ENCODE measurements around the gene CCDC169. TPM values are rescaled to one million over a fixed set of nuclear protein-coding genes. Genes with fewer than 3 reads are reported as not detected.

CCDC169 gene
- total and polyA plus RNA-seq, 2 donors (not counting 3 experiments of a cell fraction or from before 2014, with no cell fraction given) = 1.2 to 2.5 TPM

- no TSS peak for BruUV-seq (replicated peaks)
- no peak for FAIRE-seq
- dilution Hi-C loops (cut with MboI; ENCODE audit: extremely low pct_ligation_motif_present, low sequenced_read_pairs) = no loop called here
Measured at GRCh38 chr13:36231236-36231635, 66.4 kb downstream of the CCDC169 start.

More at GRCh38 chr13:36231236-36231635, 66.4 kb downstream of the CCDC169 start:
- Histone ChIP-seq H3K4me1 (ENCODE audit: control insufficient read depth, extremely low read depth, insufficient read depth, low read length) (no peaks in the 10 kb centered on the region), H3K27me3 (ENCODE audit: control insufficient read depth in 2 of 2, insufficient read depth in 2 of 2, low read length in 2 of 2) (no peaks in the 10 kb centered on the region), H3K9me3 (replicated peaks; ENCODE audit: control insufficient read depth, insufficient read depth, low read length) (no peaks in the 10 kb centered on the region), H3K27ac (ENCODE audit: insufficient read depth, low read depth, low read length) (no peak overlapping the region), H3K4me3 (replicated peaks in 1 of 3; ENCODE audit: insufficient read depth in 1 of 3, low read depth in 1 of 3, low read length in 3 of 3) (no peak overlapping the region), H4K20me1 (replicated peaks; ENCODE audit: control insufficient read depth, extremely low read depth, insufficient read depth, low read length) (no peaks in the 10 kb centered on the region), H3K9me1 (replicated peaks; ENCODE audit: control insufficient read depth, extremely low read depth, insufficient read depth, low read length) (no peaks in the 10 kb centered on the region), H3K36me3 (ENCODE audit: control insufficient read depth in 2 of 2, extremely low read depth in 1 of 2, insufficient read depth in 2 of 2, low read length in 2 of 2) (no peaks in the 10 kb centered on the region), H2AFZ (ENCODE audit: low read depth, low read length) (no peak overlapping the region), H3K9ac (replicated peaks; ENCODE audit: extremely low read depth, insufficient read depth, low read length) (no peak overlapping the region), H3K4me2 (ENCODE audit: insufficient read depth, low read length) (no peak overlapping the region), H3K79me2 (ENCODE audit: control insufficient read depth, insufficient read depth, low read length) (no peaks in the 10 kb centered on the region)
- DNase-seq (ENCODE audit: low read depth, low spot score) = no peak
- TF ChIP-seq JUN (IDR thresholded peaks at IDR 0.05; ENCODE audit: borderline replicate concordance, insufficient read depth, insufficient read length, low read depth) = no peak
- TF ChIP-seq FOS (IDR thresholded peaks at IDR 0.05; ENCODE audit: borderline replicate concordance, insufficient read depth, low read length) = no peak
- TF ChIP-seq MAX (IDR thresholded peaks at IDR 0.05; ENCODE audit: insufficient read depth, insufficient read length) = no peak
- TF ChIP-seq POLR2A (IDR thresholded peaks at IDR 0.05; ENCODE audit: low read depth, low read length) = no peak
- TF ChIP-seq POLR2AphosphoS5 (IDR thresholded peaks at IDR 0.05; ENCODE audit: insufficient read depth, low read depth, low read length) = no peak
- no peak for TF ChIP-seq EZH2 (IDR thresholded peaks at IDR 0.05; ENCODE audit: borderline replicate concordance, low read depth, low read length, severe bottlenecking)
- TF ChIP-seq GATA2 (IDR thresholded peaks at IDR 0.05; ENCODE audit: insufficient read depth, insufficient read length, low read depth, low read length) = no peak
- TF ChIP-seq CTCF (IDR thresholded peaks at IDR 0.05; ENCODE audit: extremely low read depth in 1 of 2, insufficient read depth in 1 of 2, low read depth in 1 of 2, low read length in 2 of 2) = no peak
- TF ChIP-seq MYC (IDR thresholded peaks at IDR 0.05; ENCODE audit: low read depth, low read length) = no peak
- intact Hi-C loops (cut with micrococcal nuclease) = no loop called here
- ChIA-PET CTCF (no interaction called here), POLR2A (no interaction called here)
